ENCODE data around the gene CMSS1. TPM values are rescaled to one million over a fixed set of nuclear protein-coding genes. Genes with fewer than 3 reads are reported as not detected.

The CMSS1 gene
- total RNA-seq, 1 experiment from 2014 or later: 64.1 TPM

DNA sequence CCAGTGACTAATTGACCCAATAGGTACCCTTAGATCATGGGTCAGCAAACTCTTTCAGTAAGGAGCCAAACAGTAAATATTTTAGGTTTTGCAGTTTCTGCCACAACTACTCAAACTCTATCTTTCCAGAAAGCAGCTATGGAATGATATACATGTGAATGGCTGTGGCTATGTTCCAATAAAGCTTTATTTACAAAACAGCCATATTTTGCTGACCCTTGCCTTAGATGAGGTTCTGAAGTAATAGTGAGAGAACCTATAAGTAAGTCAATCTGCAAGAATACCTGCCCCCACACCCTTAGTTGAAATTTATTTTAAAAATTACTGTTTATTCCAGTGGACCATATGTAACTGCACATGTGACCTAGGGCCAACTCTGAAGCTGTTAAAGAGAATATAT is 134.0 kb downstream of the CMSS1 start:
- no TSS peak for BruUV-seq (replicated peaks)
- Histone ChIP-seq H3K79me2 (ENCODE audit: insufficient read depth, low read length) (no peaks in the 10 kb centered on the region), H3K27me3 (ENCODE audit: insufficient read depth, low read length) (no peaks in the 10 kb centered on the region), H2AFZ (ENCODE audit: low read depth, low read length, poor library complexity, severe bottlenecking) (no peak overlapping the region), H3K9me2 (ENCODE audit: insufficient read depth) (no peaks in the 10 kb centered on the region), H3K4me2 (ENCODE audit: low read length) (no peak overlapping the region), H3K27ac (ENCODE audit: low read depth, low read length) (no peak overlapping the region), H4K20me1 (ENCODE audit: insufficient read depth) (no peaks in the 10 kb centered on the region; the same call in 1 of the 2 replicates), H3K4me1 (ENCODE audit: control insufficient read depth in 1 of 2, insufficient read depth in 2 of 2, low read length in 2 of 2) (no peaks in the 10 kb centered on the region), H3K4me3 (replicated peaks in 1 of 2; ENCODE audit: low read depth in 1 of 2, low read length in 2 of 2) (no peak overlapping the region), H3K9me3 (ENCODE audit: control insufficient read depth in 1 of 2, insufficient read depth in 1 of 2, low read depth in 1 of 2, low read length in 2 of 2) (no peaks in the 10 kb centered on the region), H3K9ac (ENCODE audit: low read length) (no peak overlapping the region), H3K36me3 (ENCODE audit: control insufficient read depth in 1 of 2, insufficient read depth in 2 of 2, low read length in 2 of 2) (no peaks in the 10 kb centered on the region)
- TF ChIP-seq MAX (IDR thresholded peaks at IDR 0.05) (no peak), ZNF274 (IDR thresholded peaks at IDR 0.05; ENCODE audit: low read depth, low read length) (no peak), REST (IDR thresholded peaks at IDR 0.05; ENCODE audit: low read depth) (no peak), POLR2AphosphoS5 (IDR thresholded peaks at IDR 0.05; ENCODE audit: low read depth, low read length) (no peak), JUND (IDR thresholded peaks at IDR 0.05) (no peak), ZFX (IDR thresholded peaks at IDR 0.05) (no peak), CEBPB (IDR thresholded peaks at IDR 0.05; ENCODE audit: low read depth) (no peak)
- CTCF ChIA-PET: no interaction called here
- DNase-seq (ENCODE audit: low read depth, low spot score): no peak
- POLR2A ChIA-PET: no interaction called here
- RAD21 ChIA-PET (ENCODE audit: low non-redundant PET in 1 of 2, low total read pairs in 2 of 2, uncharacterized antibody in 2 of 2, unreplicated experiment in 2 of 2): no interaction called here
- no peak for ATAC-seq
- intact Hi-C loops (cut with micrococcal nuclease): no loop called here

DNA sequence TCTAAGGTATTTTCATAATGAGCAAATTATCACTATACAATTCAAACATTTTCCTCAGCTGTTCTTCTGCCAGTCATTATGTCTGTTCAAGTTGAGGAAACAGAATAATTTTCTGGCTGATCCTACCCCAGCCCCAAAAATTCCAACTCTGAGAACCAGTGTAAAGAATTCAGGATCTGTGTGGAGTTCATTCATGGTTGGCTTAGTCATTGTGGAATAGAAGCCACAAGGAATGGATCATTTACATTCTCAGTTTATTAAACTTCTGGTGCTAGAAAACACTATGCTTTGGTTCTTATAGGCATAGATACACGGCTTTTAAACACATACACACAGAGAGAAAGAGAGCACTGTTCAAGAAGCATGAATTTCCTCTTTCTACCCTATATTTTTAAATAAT is 134.6 kb downstream of the CMSS1 start:
- Histone ChIP-seq H3K9me3 (ENCODE audit: control insufficient read depth in 1 of 2, insufficient read depth in 1 of 2, low read depth in 1 of 2, low read length in 2 of 2) (no peaks in the 10 kb centered on the region), H3K36me3 (ENCODE audit: control insufficient read depth in 1 of 2, insufficient read depth in 2 of 2, low read length in 2 of 2) (no peaks in the 10 kb centered on the region), H3K4me2 (ENCODE audit: low read length) (no peak overlapping the region), H3K79me2 (ENCODE audit: insufficient read depth, low read length) (no peaks in the 10 kb centered on the region), H3K4me3 (replicated peaks in 1 of 2; ENCODE audit: low read depth in 1 of 2, low read length in 2 of 2) (no peak overlapping the region), H3K9me2 (ENCODE audit: insufficient read depth) (no peaks in the 10 kb centered on the region), H3K4me1 (ENCODE audit: control insufficient read depth in 1 of 2, insufficient read depth in 2 of 2, low read length in 2 of 2) (no peaks in the 10 kb centered on the region), H4K20me1 (ENCODE audit: insufficient read depth) (no peaks in the 10 kb centered on the region; the same call in 1 of the 2 replicates), H3K9ac (ENCODE audit: low read length) (no peak overlapping the region), H3K27me3 (ENCODE audit: insufficient read depth, low read length) (no peaks in the 10 kb centered on the region), H3K27ac (ENCODE audit: low read depth, low read length) (no peak overlapping the region), H2AFZ (ENCODE audit: low read depth, low read length, poor library complexity, severe bottlenecking) (no peak overlapping the region)
- CTCF ChIA-PET: no interaction called here
- ATAC-seq: no peak
- DNase-seq (ENCODE audit: low read depth, low spot score): no peak
- no TSS peak for BruUV-seq (replicated peaks)
- intact Hi-C loops (cut with micrococcal nuclease): no loop called here
- RAD21 ChIA-PET (ENCODE audit: low non-redundant PET in 1 of 2, low total read pairs in 2 of 2, uncharacterized antibody in 2 of 2, unreplicated experiment in 2 of 2): no interaction called here
- POLR2A ChIA-PET: no interaction called here
- no peak for TF ChIP-seq EZH2 (IDR thresholded peaks at IDR 0.05)
